Omental fat pad (tissue), 4 donors: Measurements from ENCODE around the gene SMPD4. TPM values are rescaled to one million over a fixed set of nuclear protein-coding genes. Genes with fewer than 3 reads are reported as not detected.
"Not testable (repeated sequence)": the region's sequence is repeated elsewhere in the genome, so short reads cannot be mapped to it uniquely, and the experiment has no call there.

Experiments used
- ATAC-seq: fragments of 150-250 bp; one replicate; pipeline ENCODE4 v1.9.1; 2016; ENCODE audit warnings: mild to moderate bottlenecking, moderate library complexity; ENCODE audit not compliant: low FRiP score
- DNase-seq: peaks from one replicate; pipeline ENCODE4 v3.0.0-alpha.2; 2019; ENCODE audit warnings: low spot score
- total RNA-seq, 4 donors: library from RNA; depleted of rRNA; stranded (reverse); fragments of >200 nt; gene quantifications; one replicate each; pipeline ENCODE4 v1.1.0, GENCODE V29; 2016
- TF ChIP-seq, protein P1 (sequence below), 3 donors: fragments of 450-650 bp; IDR thresholded peaks; one replicate each; pipeline ENCODE4 v1.5.1; 2016 to 2017; ENCODE audit warnings: antibody characterized with exemption in 3 of 3, mild to moderate bottlenecking in 3 of 3, moderate library complexity in 2 of 3

SMPD4 gene
- total RNA-seq, 4 donors from 2014 or later, result 21.8 to 39.1 (median 29.4) TPM

DNA sequence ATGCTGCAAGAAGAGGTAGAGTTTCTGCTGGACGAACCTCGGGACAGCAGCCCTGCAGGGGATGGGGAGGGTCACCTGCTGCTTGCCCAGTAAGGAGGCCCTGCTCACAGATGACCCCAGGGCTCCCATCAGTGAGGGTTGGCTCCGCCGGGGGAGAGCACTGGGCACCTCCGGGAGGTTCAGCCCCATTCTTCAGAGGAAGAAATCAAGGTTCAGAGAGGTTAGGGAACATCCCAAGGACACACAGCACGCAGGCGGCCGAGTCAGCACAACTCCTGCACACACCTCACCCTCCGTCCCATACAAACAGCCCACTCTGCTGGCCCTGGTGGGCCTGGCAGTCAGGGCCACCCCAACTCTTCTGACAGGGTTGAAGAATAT, 24.8 kb downstream of the SMPD4 start:
- TF ChIP-seq, protein P1, sequence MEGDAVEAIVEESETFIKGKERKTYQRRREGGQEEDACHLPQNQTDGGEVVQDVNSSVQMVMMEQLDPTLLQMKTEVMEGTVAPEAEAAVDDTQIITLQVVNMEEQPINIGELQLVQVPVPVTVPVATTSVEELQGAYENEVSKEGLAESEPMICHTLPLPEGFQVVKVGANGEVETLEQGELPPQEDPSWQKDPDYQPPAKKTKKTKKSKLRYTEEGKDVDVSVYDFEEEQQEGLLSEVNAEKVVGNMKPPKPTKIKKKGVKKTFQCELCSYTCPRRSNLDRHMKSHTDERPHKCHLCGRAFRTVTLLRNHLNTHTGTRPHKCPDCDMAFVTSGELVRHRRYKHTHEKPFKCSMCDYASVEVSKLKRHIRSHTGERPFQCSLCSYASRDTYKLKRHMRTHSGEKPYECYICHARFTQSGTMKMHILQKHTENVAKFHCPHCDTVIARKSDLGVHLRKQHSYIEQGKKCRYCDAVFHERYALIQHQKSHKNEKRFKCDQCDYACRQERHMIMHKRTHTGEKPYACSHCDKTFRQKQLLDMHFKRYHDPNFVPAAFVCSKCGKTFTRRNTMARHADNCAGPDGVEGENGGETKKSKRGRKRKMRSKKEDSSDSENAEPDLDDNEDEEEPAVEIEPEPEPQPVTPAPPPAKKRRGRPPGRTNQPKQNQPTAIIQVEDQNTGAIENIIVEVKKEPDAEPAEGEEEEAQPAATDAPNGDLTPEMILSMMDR (IDR thresholded peaks at IDR 0.05), result no peak
- no peak for DNase-seq
- ATAC-seq, result no peak

DNA sequence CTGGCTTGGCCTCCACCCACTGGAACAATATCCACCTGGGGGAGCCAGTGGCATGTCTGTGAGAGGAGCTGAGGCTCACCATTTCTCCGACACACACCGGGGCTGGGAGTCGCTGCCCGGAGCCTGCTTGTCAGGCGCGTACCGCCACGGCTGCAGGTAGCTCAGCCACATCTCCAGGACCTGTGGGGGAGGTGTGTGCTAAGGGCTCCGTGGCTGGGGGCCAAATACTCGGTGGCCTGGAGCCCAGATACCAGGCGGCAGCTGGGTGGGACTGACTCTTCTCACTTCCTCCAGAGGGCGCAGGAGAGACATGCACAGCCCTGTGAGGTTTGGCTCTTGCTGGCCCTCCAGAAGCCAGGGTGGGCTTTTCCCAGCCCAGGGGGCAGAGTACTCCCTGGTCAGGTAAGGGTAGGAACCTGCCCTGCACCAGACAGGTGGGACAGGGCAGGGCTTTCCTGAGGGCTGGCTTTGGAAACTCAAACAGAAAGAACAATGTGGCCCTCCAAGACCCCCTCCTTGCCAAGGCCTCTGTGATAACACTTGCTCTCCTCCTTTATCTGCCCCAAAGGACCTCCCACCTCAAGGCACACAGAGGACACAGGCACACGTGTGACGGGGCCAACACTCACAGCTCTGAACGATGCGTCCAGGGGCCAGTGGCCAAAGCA, 25.3 kb downstream of the SMPD4 start:
- not testable (repeated sequence) for ATAC-seq, DNase-seq

DNA sequence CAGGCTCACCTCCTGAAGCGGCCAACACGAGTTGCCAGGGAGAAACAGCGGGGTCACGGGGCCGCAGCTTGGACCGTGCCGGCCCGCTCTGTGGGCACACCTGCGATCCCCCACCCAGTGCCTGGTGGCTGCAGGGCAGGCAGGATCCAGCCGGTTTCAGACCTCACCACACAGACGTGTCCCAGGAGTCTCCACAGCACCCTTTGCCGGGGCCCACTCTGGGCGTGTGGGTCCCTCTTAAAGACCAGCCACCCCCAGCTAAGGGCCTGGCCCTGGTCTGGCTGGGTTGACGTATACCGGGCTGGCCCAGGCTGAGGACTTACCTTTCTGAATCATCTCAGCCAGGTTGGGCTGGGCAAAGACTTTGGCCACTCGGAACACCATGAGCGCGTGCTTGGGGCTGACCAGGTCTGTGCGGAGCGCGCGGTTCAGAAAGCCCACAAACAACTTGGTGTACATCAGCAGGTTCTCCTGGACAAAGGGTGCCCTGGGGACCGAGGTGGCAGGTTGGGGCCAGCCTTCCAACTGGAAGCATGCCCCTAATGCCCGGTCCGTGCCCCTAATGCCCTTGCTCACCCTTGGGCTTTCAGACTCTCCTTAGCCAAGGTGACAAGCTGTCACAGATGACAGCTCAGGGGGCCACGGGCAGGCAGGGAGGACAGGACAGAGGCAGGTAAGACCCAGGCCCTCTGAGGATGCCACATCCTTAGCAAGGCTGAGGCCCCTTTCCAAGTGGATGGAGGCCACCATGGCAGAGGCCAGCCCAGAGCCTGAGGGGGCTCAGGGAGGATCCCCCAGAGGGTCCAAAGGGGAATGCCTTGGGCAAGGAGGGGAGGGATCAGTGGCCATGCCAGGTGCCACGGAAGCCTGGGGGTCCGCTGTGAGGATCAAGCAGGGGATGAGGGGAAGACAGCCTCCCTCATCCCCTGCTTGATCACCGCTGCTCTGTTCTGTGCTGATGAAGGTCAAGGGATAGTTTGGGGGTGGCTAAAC, 26.3 kb downstream of the SMPD4 start:
- TF ChIP-seq, protein P1 (IDR thresholded peaks at IDR 0.05), result no peak
- no peak for ATAC-seq
- DNase-seq, result no peak

DNA sequence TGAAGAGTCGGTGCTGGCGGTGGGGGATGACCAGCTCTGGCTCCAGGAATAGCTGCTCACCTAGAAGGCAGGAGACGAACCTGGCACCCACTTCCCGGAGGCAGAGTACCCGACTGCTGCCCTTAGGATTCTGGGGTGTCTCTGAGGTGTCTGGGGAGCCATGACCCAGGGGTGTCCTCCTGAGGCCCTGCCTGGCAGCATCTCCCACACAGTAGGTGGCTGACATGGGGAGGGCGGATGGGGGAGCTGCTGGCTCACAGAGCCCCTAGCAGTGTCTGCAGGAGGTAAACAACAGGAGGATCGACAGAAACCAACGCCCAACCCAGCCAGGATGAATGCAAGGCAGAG, 27.0 kb downstream of the SMPD4 start:
- DNase-seq, ATAC-seq: not testable (repeated sequence)

DNA sequence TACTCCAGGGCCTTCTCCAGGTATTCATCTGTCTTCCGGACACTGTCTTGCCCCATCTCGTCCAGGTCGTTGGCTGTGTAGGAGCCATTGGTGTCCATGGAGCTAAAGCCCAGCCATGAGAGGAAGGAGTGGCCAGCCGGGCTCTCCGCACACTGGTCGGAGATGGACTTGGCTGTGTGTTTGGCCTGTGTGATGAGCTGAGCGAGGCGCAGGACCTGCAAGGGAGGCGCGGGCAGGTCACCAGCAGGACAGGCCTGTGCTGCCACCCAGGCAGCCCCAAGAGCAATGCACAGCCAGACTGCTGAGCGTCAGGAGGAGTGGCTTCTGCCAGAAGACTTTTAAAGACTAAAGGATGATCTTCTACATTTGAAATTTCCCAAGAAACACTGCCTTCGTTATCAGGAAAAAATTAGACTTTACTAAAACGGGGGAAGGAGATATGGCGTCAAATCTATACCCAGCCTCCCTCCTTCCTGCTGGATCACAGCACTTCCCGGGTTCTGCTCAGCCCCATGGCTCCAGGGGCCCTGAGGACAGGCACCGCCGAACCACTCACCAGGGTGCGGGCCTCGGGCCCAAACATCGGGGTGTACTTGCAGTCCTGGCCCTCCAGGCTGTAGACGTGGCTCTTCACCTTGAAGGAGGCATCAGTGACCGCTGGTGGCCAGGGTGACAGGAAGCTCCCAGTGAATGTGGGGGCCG, 27.5 kb downstream of the SMPD4 start:
- DNase-seq, ATAC-seq: not testable (repeated sequence)

DNA sequence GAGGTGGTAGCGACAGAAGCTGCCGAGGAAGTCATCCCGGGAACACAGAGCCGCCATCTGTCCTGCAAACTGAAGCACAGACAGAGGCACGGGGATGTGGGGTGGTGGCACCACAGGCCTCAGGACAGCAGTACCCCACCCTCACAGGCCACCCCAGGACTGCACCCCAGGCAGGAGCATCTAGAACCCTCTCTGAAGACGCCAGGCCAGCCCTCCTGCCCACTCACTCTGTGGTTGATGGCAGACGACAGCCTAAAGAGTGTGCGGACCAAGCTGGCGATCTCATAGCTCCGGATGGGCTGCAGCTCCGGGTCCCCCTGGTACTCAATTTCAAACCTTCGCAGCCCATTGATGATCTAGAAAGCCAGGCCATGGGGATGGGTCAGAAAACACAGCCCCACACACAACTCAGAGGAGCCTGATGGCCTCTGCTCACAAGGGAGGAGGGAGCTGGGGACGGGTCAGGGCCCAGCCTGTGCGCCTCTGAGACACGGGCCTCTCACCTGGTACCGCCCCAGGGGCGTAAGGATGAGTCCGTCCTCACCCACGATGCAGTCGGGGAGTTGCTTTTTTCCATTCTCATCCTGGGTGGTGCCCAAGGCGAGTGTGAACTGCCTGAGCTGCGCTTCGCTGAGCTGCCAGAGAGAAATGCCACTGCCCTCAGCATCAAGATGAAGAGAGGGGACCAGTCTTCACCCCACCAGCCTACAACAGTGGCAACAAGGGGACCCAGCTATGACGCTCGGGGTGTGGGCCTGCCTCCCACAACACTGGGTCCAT, 28.4 kb downstream of the SMPD4 start:
- TF ChIP-seq, protein P1 (IDR thresholded peaks at IDR 0.05), result no peak
- DNase-seq, result no peak

DNA sequence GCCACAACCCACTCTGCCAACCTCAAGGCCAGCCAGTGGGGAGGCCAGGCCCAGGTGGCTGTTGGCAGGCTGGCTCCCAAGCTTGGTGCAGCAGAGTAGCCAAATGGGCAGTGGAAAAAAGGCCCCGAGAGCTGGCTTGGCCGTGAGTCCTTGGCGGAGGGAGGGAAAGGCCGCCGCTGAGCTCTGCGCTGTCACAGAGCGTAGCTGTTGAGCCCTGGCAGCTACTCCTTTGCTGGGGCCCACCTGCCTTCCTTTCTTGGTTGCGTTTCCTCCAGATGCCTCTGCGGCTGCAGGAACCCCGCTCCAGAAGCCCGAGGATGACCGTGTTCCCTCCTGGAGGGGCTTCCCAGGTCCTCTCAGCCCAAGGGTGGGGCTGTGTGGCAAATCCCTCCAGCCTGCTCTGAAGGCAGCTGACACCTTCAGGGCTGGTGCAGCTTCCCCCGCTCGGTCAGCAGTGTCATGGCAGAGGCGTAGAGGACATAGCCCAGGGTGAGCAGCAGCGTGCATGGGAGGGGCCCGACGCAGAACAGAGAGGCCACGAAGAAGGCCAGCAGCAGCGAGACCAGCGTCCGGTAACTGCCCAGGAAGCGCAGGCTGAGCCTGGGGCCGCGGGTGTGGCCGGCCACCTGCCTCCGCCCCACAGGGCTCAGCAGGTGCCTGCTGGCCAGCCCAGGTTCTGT, 29.1 kb downstream of the SMPD4 start:
- ATAC-seq, DNase-seq: not testable (repeated sequence)

More for the DNA sequence above, 28.4 kb downstream of the SMPD4 start:
- ATAC-seq, result no peak

DNA sequence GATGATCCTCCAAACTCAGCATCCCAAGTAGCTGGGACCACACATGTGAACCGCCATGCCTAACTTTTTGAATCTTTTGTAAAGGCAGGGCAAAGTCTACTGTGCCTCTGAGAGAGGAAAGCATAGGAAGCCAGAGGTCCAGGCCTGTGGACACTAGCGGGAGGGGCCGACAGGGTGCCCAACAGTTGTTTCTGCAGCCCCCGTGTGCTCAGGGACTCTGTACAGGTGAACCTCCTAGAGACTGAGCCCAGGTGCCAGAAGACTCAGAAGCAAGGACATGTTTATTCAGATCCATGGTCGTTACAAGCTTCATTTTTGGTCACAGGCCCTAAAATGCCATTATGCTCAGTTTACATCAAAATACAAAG, 30.3 kb downstream of the SMPD4 start:
- DNase-seq, ATAC-seq: not testable (repeated sequence)
